Measurements from ENCODE around the gene GMPR.

Gene GMPR

GRCh38 chr6:16302721-16303552 lies 64.5 kb downstream of the GMPR start:
- DNase-seq (ENCODE audit: low read depth) = no peak

- DNase-seq (ENCODE audit: low read depth) = no peak
Measured at GRCh38 chr6:16305246-16305725, 66.9 kb downstream of the GMPR start.

- DNase-seq (ENCODE audit: low read depth) = no peak
Measured at GRCh38 chr6:16305788-16306187, 67.4 kb downstream of the GMPR start.

- no peak for DNase-seq (ENCODE audit: low read depth)
Measured at GRCh38 chr6:16306334-16306733, 67.9 kb downstream of the GMPR start.

- no peak for DNase-seq (ENCODE audit: low read depth)
Measured at GRCh38 chr6:16311763-16312162, 73.4 kb downstream of the GMPR start.

- no peak for DNase-seq (ENCODE audit: low read depth)
Measured at GRCh38 chr6:16313732-16314131, 75.3 kb downstream of the GMPR start.

GRCh38 chr6:16314296-16314695 lies 75.9 kb downstream of the GMPR start:
- no peak for DNase-seq (ENCODE audit: low read depth)

- DNase-seq (ENCODE audit: low read depth) = peak; percentile 83
Measured at GRCh38 chr6:16316741-16317251, 78.4 kb downstream of the GMPR start.

GRCh38 chr6:16318538-16318937 lies 80.2 kb downstream of the GMPR start:
- DNase-seq (ENCODE audit: low read depth) = peak; percentile 89

- DNase-seq (ENCODE audit: low read depth) = no peak
Measured at GRCh38 chr6:16318953-16319720, 80.8 kb downstream of the GMPR start.

- peak; percentile 97 for DNase-seq (ENCODE audit: low read depth)
Measured at GRCh38 chr6:16319813-16320532, 81.6 kb downstream of the GMPR start.

- peak; percentile 76 for DNase-seq (ENCODE audit: low read depth)
Measured at GRCh38 chr6:16320533-16321340, 82.3 kb downstream of the GMPR start.

GRCh38 chr6:16321341-16321710 lies 82.9 kb downstream of the GMPR start:
- no peak for DNase-seq (ENCODE audit: low read depth)

GRCh38 chr6:16321826-16322225 lies 83.4 kb downstream of the GMPR start:
- DNase-seq (ENCODE audit: low read depth) = no peak

GRCh38 chr6:16322666-16323312 lies 84.4 kb downstream of the GMPR start:
- peak; percentile 88 for DNase-seq (ENCODE audit: low read depth)

GRCh38 chr6:16324184-16324583 lies 85.8 kb downstream of the GMPR start:
- no peak for DNase-seq (ENCODE audit: low read depth)

- DNase-seq (ENCODE audit: low read depth) = peak; percentile 24
Measured at GRCh38 chr6:16324606-16325225, 86.3 kb downstream of the GMPR start.

GRCh38 chr6:16326531-16326930 lies 88.1 kb downstream of the GMPR start:
- DNase-seq (ENCODE audit: low read depth) = no peak

- DNase-seq (ENCODE audit: low read depth) = no peak
Measured at GRCh38 chr6:16326971-16327776, 88.8 kb downstream of the GMPR start.

All from EH (cell line).